Stimulated activated naive CD8-positive, alpha-beta T cell treated with anti-CD3 and anti-CD28 coated beads, Interleukin-15, amount 100 ng/mL, for 72 hours (primary cell): ENCODE measurements around the gene FAM228B.
A peak's percentile ranks its signal among the peaks of the same experiment; 100 is the strongest.

Source experiments
- ATAC-seq: fragments of 150-1000 bp; cut with Tn5 transposase; 2 replicates; pipeline ENCODE4 v1.10.0; 2021; ENCODE audit warnings: mild to moderate bottlenecking, moderate library complexity
- DNase-seq, 2 donors: peaks; one replicate each; pipeline ENCODE4 v3.0.0; 2021 to 2022
- H3K27ac Mint-ChIP-seq, 2 donors: one replicate each; pipeline ENCODE4 v1.8.0; 2022; ENCODE audit warnings: mild to moderate bottlenecking in 2 of 2, mixed read lengths in 2 of 2, moderate library complexity in 2 of 2
- H3K27me3 Mint-ChIP-seq: one replicate; pipeline ENCODE4 v1.8.0; 2022; ENCODE audit warnings: mixed read lengths
- H3K4me1 Mint-ChIP-seq: one replicate; pipeline ENCODE4 v1.8.0; 2022; ENCODE audit warnings: mild to moderate bottlenecking, mixed read lengths
- H3K4me3 Mint-ChIP-seq, 2 donors: one replicate each; pipeline ENCODE4 v1.8.0; 2022; ENCODE audit warnings: mild to moderate bottlenecking in 2 of 2, mixed read lengths in 2 of 2, moderate library complexity in 1 of 2
- H3K9me3 Mint-ChIP-seq, 2 donors: one replicate each; pipeline ENCODE4 v1.8.0; 2022; ENCODE audit warnings: mixed read lengths in 2 of 2

The FAM228B gene

GRCh38 chr2:24123195-24123921 lies at the start of gene FAM228B, which contains the start of gene PFN4:
Gene FAM228B, plus strand, starts transcription at chr2:24123469. Its CDS starts 893 bp downstream, at chr2:24124362.
Gene PFN4, minus strand, starts transcription at chr2:24123334. Its CDS starts 799 bp downstream, at chr2:24122535.
- Mint-ChIP-seq H3K27me3 (no peaks in the 10 kb centered on the region), H3K27ac (peak within 1 kb of the TSS; percentile 97), H3K4me1 (peaks cover 23% of the 10 kb centered on the region)

GRCh38 chr2:24073816-24074215 lies 49.5 kb upstream of the FAM228B start:
- H3K27ac Mint-ChIP-seq, result peak overlapping the region; percentile 44 to 89
- H3K4me1 Mint-ChIP-seq, result peaks cover 46% of the 10 kb centered on the region
- ATAC-seq (no peak), DNase-seq (no peak)
- H3K4me3 Mint-ChIP-seq, result peak overlapping the region in 1 of 2 donors; percentile 8
- H3K9me3 Mint-ChIP-seq, result no peaks in the 10 kb centered on the region
- H3K27me3 Mint-ChIP-seq, result no peaks in the 10 kb centered on the region

More at GRCh38 chr2:24123195-24123921, at the start of gene FAM228B, which contains the start of gene PFN4:
- DNase-seq (peak; percentile 71 to 79), ATAC-seq (peak; percentile 93)
- H3K4me3 Mint-ChIP-seq, result peak within 1 kb of the TSS; percentile 91 to 93
- no peaks in the 10 kb centered on the region for H3K9me3 Mint-ChIP-seq

GRCh38 chr2:24075259-24075658 lies 48.0 kb upstream of the FAM228B start:
- no peaks in the 10 kb centered on the region for H3K27me3 Mint-ChIP-seq
- H3K4me3 Mint-ChIP-seq, result peak overlapping the region; percentile 92 to 97
- DNase-seq (no peak), ATAC-seq (no peak)
- H3K4me1 Mint-ChIP-seq, result peaks cover 50% of the 10 kb centered on the region
- peak overlapping the region; percentile 98 to 99 for H3K27ac Mint-ChIP-seq
- H3K9me3 Mint-ChIP-seq, result no peaks in the 10 kb centered on the region

GRCh38 chr2:24075915-24076848 lies 47.1 kb upstream of the FAM228B start, which contains the start of gene SF3B6:
Gene SF3B6, minus strand, starts transcription at chr2:24076326. Its CDS starts 97 bp downstream, at chr2:24076229.
- Mint-ChIP-seq H3K9me3 (no peaks in the 10 kb centered on the region), H3K4me3 (peak within 1 kb of the TSS; percentile 92 to 97), H3K4me1 (peaks cover 50% of the 10 kb centered on the region), H3K27ac (peak within 1 kb of the TSS; percentile 98 to 99), H3K27me3 (no peaks in the 10 kb centered on the region)
- peak; percentile 94 for ATAC-seq
- peak; percentile 99 for DNase-seq

- no peaks in the 10 kb centered on the region for H3K9me3 Mint-ChIP-seq
- H3K4me3 Mint-ChIP-seq, result peak overlapping the region; percentile 92 to 97
- peak; percentile 39 for ATAC-seq
- no peak for DNase-seq
- H3K27ac Mint-ChIP-seq, result peak overlapping the region; percentile 59 to 99
- peaks cover 46% of the 10 kb centered on the region for H3K4me1 Mint-ChIP-seq
- H3K27me3 Mint-ChIP-seq, result no peaks in the 10 kb centered on the region
Measured at GRCh38 chr2:24076849-24077534, 46.3 kb upstream of the FAM228B start.

GRCh38 chr2:24077535-24077877 lies 45.8 kb upstream of the FAM228B start:
- Mint-ChIP-seq H3K27ac (peak overlapping the region in 1 of 2 donors; percentile 81), H3K4me3 (peak overlapping the region; percentile 92 to 97), H3K4me1 (peaks cover 40% of the 10 kb centered on the region), H3K9me3 (no peaks in the 10 kb centered on the region), H3K27me3 (no peaks in the 10 kb centered on the region)
- peak in 1 of 2 donors; percentile 12 for DNase-seq
- ATAC-seq, result no peak

GRCh38 chr2:24077879-24078278 lies 45.4 kb upstream of the FAM228B start:
- Mint-ChIP-seq H3K27me3 (no peaks in the 10 kb centered on the region), H3K9me3 (no peaks in the 10 kb centered on the region), H3K27ac (peak overlapping the region in 1 of 2 donors; percentile 81), H3K4me3 (peak overlapping the region; percentile 92 to 97), H3K4me1 (peaks cover 37% of the 10 kb centered on the region)
- DNase-seq, result no peak
- ATAC-seq, result no peak

GRCh38 chr2:24080701-24081100 lies 42.6 kb upstream of the FAM228B start:
- Mint-ChIP-seq H3K9me3 (no peaks in the 10 kb centered on the region), H3K27me3 (no peaks in the 10 kb centered on the region), H3K27ac (no peak overlapping the region), H3K4me1 (peaks cover 21% of the 10 kb centered on the region), H3K4me3 (no peak overlapping the region)
- DNase-seq, result no peak
- no peak for ATAC-seq

- Mint-ChIP-seq H3K27me3 (no peaks in the 10 kb centered on the region), H3K4me3 (peak overlapping the region; percentile 85 to 90), H3K27ac (no peak overlapping the region), H3K9me3 (no peaks in the 10 kb centered on the region), H3K4me1 (peaks cover 13% of the 10 kb centered on the region)
- ATAC-seq, result no peak
- DNase-seq, result no peak
Measured at GRCh38 chr2:24082787-24083566, 40.3 kb upstream of the FAM228B start.

- peaks cover 11% of the 10 kb centered on the region for H3K4me1 Mint-ChIP-seq
- peak overlapping the region; percentile 85 to 90 for H3K4me3 Mint-ChIP-seq
- peak overlapping the region; percentile 30 to 62 for H3K27ac Mint-ChIP-seq
- ATAC-seq, result peak; percentile 74
- no peaks in the 10 kb centered on the region for H3K27me3 Mint-ChIP-seq
- DNase-seq, result peak in 1 of 2 donors; percentile 63
- H3K9me3 Mint-ChIP-seq, result no peaks in the 10 kb centered on the region
Measured at GRCh38 chr2:24083567-24084385, 39.5 kb upstream of the FAM228B start.

- Mint-ChIP-seq H3K27ac (peak within 1 kb of the TSS; percentile 62 to 75), H3K4me1 (peaks cover 7% of the 10 kb centered on the region), H3K27me3 (no peaks in the 10 kb centered on the region), H3K9me3 (no peaks in the 10 kb centered on the region), H3K4me3 (peak within 1 kb of the TSS; percentile 85 to 90)
- DNase-seq (peak; percentile 83 to 93), ATAC-seq (peak; percentile 96)
Measured at GRCh38 chr2:24084386-24085199, 38.7 kb upstream of the FAM228B start, which contains the start of gene TP53I3. Gene TP53I3, minus strand, starts transcription at chr2:24084834. Its CDS starts 508 bp downstream, at chr2:24084326.

GRCh38 chr2:24085200-24085489 lies 38.1 kb upstream of the FAM228B start:
- no peak overlapping the region for H3K27ac Mint-ChIP-seq
- no peaks in the 10 kb centered on the region for H3K27me3 Mint-ChIP-seq
- H3K4me1 Mint-ChIP-seq, result peaks cover 7% of the 10 kb centered on the region
- H3K4me3 Mint-ChIP-seq, result peak overlapping the region; percentile 85 to 90
- H3K9me3 Mint-ChIP-seq, result no peaks in the 10 kb centered on the region
- no peak for DNase-seq
- ATAC-seq, result no peak

- Mint-ChIP-seq H3K9me3 (no peaks in the 10 kb centered on the region), H3K4me1 (peaks cover 7% of the 10 kb centered on the region), H3K4me3 (no peak overlapping the region), H3K27me3 (no peaks in the 10 kb centered on the region), H3K27ac (peak overlapping the region in 1 of 2 donors; percentile 26)
- DNase-seq (no peak), ATAC-seq (no peak)
Measured at GRCh38 chr2:24086241-24086640, 37.0 kb upstream of the FAM228B start.
